ENCODE data around the gene HNRNPK. TPM values are rescaled to one million over a fixed set of nuclear protein-coding genes. Genes with fewer than 3 reads are reported as not detected.
A peak's percentile ranks its signal among the peaks of the same experiment; 100 is the strongest.

The HNRNPK gene
- total RNA-seq, 4 donors from 2014 or later, result 132 to 406 (median 278) TPM

DNA sequence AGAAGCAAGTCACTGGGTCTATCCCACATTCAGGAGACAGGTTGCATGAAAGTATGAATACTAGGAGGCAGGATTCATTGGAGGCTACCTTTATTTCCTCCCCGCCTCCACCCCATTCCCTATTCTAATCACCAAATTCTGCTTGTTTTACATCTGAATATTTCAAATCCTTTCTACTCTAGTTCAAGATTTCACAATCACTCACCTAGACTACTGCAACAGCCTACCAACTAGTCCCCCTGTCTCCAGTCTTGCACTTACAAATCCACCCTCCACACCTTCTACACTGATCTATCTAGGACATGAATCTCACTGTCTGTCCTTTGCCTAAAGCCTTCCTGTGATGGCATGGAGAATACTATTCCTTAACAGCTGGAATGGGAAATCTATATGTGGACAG is 52.4 kb downstream of the HNRNPK start:
- H3K27me3 ChIP-seq, result no peaks in the 10 kb centered on the region
- 100% methylated on average over 1 of the region's 1 CpG; no CpG with 5 or more reads in 1 of the 2 donors for WGBS, 2 donors (ENCODE audit: low coverage in 1 of 2)
- H3K4me1 ChIP-seq, result no peaks in the 10 kb centered on the region
- H3K27ac ChIP-seq, result no peak overlapping the region
- no peaks in the 10 kb centered on the region for H3K9me3 ChIP-seq
- no peaks in the 10 kb centered on the region for H3K36me3 ChIP-seq
- intact Hi-C loops (cut with DNase I; ENCODE audit: low total_unique reads), result no loop called here
- TF ChIP-seq POLR2AphosphoS5 (IDR thresholded peaks at IDR 0.05), result no peak
- TF ChIP-seq, protein P1, sequence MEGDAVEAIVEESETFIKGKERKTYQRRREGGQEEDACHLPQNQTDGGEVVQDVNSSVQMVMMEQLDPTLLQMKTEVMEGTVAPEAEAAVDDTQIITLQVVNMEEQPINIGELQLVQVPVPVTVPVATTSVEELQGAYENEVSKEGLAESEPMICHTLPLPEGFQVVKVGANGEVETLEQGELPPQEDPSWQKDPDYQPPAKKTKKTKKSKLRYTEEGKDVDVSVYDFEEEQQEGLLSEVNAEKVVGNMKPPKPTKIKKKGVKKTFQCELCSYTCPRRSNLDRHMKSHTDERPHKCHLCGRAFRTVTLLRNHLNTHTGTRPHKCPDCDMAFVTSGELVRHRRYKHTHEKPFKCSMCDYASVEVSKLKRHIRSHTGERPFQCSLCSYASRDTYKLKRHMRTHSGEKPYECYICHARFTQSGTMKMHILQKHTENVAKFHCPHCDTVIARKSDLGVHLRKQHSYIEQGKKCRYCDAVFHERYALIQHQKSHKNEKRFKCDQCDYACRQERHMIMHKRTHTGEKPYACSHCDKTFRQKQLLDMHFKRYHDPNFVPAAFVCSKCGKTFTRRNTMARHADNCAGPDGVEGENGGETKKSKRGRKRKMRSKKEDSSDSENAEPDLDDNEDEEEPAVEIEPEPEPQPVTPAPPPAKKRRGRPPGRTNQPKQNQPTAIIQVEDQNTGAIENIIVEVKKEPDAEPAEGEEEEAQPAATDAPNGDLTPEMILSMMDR (IDR thresholded peaks at IDR 0.05), result no peak
- no peak for TF ChIP-seq POLR2A (IDR thresholded peaks at IDR 0.05)
- no peak for TF ChIP-seq EP300 (IDR thresholded peaks at IDR 0.05; ENCODE audit: low read depth)
- DNase-seq, result no peak
- H3K4me3 ChIP-seq, result no peak overlapping the region
- in situ Hi-C loops (cut with MboI; ENCODE audit: low pct_ligation_motif_present in 1 of 4, low pct_unique_long_range_greater_than_20kb in 1 of 4, low sequenced_read_pairs in 3 of 4), result loop anchor here in 2 of 4 donors (25.0 kb wide), 1 partner anchor 235 kb away; no protein-coding TSS in a partner anchor

DNA sequence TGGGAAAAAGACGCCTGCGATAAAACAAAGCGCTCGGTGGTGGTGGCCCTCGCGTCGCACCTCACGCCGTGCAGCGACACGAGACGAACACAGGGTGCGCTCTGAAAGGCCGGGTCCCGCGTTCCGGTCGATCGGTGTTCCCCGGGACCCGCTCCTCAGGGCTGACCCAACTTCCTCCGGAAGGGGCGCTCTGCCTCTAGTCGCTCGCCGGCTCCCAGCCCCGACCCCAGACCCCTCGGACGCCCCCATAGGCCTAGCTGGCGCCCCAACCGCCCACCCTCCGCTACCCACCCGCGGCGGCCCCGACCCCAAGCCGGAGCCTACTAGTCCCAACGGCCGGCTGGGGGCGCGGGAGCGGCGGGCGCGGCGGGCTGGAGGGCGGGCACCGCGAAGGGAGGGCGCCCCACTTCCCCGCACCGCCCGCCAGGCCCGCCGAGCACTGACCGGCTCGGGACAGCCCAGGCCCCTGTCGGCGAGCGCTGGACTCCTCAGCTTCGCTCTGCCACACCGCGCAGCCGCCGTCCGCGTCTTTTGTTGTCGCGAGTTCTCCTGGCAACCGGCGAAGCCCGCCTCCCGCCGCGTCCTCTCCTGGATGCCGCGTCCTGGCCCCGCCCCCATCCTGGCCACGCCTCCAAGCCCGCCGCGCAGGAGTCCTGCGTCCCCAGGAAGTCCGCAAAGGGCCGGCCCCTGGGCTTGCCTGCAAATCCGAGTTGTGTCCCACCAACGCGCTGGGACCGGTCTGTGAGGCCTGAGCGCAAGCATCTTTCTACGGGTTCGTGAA is 58.9 kb downstream of the HNRNPK start, which contains the start of gene KIF27:
Gene KIF27, minus strand, starts transcription at position 506 of the 781 bp plus-strand sequence. CDS start 5,841 bp downstream, outside the sequence.
- in situ Hi-C loops (cut with MboI; ENCODE audit: low pct_ligation_motif_present in 1 of 4, low pct_unique_long_range_greater_than_20kb in 1 of 4, low sequenced_read_pairs in 3 of 4), result loop anchor here in 2 of 4 donors (25.0 kb wide), 1 partner anchor 309 kb away; the partner anchor contains the start of gene IDNK (in 2 of the 2)
- peak; percentile 77 for TF ChIP-seq POLR2A (IDR thresholded peaks at IDR 0.05)
- peak; percentile 71 to 89 (median 87) for TF ChIP-seq POLR2AphosphoS5 (IDR thresholded peaks at IDR 0.05)
- TF ChIP-seq, protein P1 (IDR thresholded peaks at IDR 0.05), result peak in 4 of 5 experiments; percentile 7 to 58 (median 36)
- no peak for TF ChIP-seq EP300 (IDR thresholded peaks at IDR 0.05; ENCODE audit: low read depth)
- Histone ChIP-seq H3K36me3 (no peaks in the 10 kb centered on the region), H3K4me1 (peaks cover 0 to 13% (median 6%) of the 10 kb centered on the region in 4 donors), H3K9me3 (no peaks in the 10 kb centered on the region), H3K27me3 (no peaks in the 10 kb centered on the region), H3K4me3 (peak within 1 kb of the TSS; percentile 61 to 96 (median 88)), H3K27ac (peak within 1 kb of the TSS; percentile 93 to 99 (median 98))
- intact Hi-C loops (cut with DNase I; ENCODE audit: low total_unique reads), result no loop called here
- DNase-seq, result peak; percentile 99
- 0% methylated on average over 2 to 59 of the region's 92 CpGs for WGBS, 2 donors (ENCODE audit: low coverage in 1 of 2)

DNA sequence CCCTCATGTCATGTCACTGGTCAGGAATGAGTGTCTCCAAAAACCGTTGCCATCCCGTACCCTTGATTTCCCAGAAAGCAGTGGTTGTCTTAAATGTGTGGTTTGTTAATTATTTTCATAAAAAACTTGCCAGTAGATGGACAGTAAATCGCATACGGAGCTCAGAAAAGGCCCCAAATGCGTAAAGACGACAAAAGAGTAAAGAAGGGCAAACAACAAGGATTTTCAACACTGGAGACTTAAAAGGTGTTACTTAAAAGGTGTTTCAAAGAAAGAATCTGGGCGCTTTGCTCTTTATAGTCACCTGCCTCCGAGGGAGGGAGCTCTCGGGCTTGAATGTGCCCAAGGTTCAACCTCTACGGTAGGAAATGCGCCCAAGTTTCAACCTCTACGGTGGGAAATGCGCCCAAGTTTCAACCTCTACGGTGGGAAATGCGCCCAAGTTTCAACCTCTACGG is 59.5 kb downstream of the HNRNPK start:
- Histone ChIP-seq H3K4me3 (peak overlapping the region; percentile 61 to 96 (median 88)), H3K27ac (peak overlapping the region; percentile 93 to 99 (median 98)), H3K27me3 (no peaks in the 10 kb centered on the region), H3K36me3 (no peaks in the 10 kb centered on the region), H3K9me3 (no peaks in the 10 kb centered on the region), H3K4me1 (peaks cover 0 to 13% (median 6%) of the 10 kb centered on the region in 4 donors)
- in situ Hi-C loops (cut with MboI; ENCODE audit: low pct_ligation_motif_present in 1 of 4, low pct_unique_long_range_greater_than_20kb in 1 of 4, low sequenced_read_pairs in 3 of 4) (loop anchor here in 2 of 4 donors (25.0 kb wide), 1 partner anchor 308 kb away; the partner anchor contains the start of gene IDNK (in 2 of the 2)), intact Hi-C loops (cut with DNase I; ENCODE audit: low total_unique reads) (no loop called here)
- peak; percentile 69 for DNase-seq
- WGBS, 2 donors (ENCODE audit: low coverage in 1 of 2), result 3 to 4% methylated on average over 4 to 16 of the region's 16 CpGs
- TF ChIP-seq EP300 (IDR thresholded peaks at IDR 0.05; ENCODE audit: low read depth) (no peak), POLR2A (IDR thresholded peaks at IDR 0.05) (no peak), POLR2AphosphoS5 (IDR thresholded peaks at IDR 0.05) (peak in 1 of 3 donors; percentile 22)
- TF ChIP-seq, protein P1 (IDR thresholded peaks at IDR 0.05), result peak in 2 of 5 experiments; percentile 23 to 32

DNA sequence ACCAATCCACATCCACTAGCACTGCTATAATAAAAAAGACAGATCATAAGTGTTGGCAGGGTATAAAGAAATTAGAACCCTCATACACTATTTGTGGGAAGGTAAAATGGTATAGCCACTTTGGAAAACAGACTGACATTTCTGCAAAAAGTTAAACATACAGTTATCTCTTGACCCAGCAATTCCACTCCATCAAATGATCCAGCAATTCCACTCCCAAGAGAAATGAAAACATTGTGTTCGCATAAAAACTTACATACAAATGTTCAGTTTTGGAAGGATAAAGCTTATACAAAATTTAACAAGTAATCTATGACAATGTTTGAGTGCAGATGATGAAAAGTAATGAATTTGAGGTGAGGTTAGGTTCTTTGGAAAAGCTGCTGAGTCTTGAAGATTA is 60.9 kb downstream of the HNRNPK start:
- H3K27me3 ChIP-seq, result no peaks in the 10 kb centered on the region
- 90 to 100% methylated on average over 1 of the region's 1 CpG for WGBS, 2 donors (ENCODE audit: low coverage in 1 of 2)
- H3K36me3 ChIP-seq, result no peaks in the 10 kb centered on the region
- no peak overlapping the region for H3K4me3 ChIP-seq
- no peaks in the 10 kb centered on the region for H3K9me3 ChIP-seq
- no peak for TF ChIP-seq POLR2AphosphoS5 (IDR thresholded peaks at IDR 0.05)
- TF ChIP-seq, protein P1 (IDR thresholded peaks at IDR 0.05), result no peak
- no peak for TF ChIP-seq EP300 (IDR thresholded peaks at IDR 0.05; ENCODE audit: low read depth)
- no peak for TF ChIP-seq POLR2A (IDR thresholded peaks at IDR 0.05)
- intact Hi-C loops (cut with DNase I; ENCODE audit: low total_unique reads), result loop anchor here (10.0 kb wide), 1 partner anchor 946 kb away; no protein-coding TSS in a partner anchor
- no peak for DNase-seq
- no peak overlapping the region for H3K27ac ChIP-seq
- peaks cover 0 to 13% (median 6%) of the 10 kb centered on the region in 4 donors for H3K4me1 ChIP-seq
- in situ Hi-C loops (cut with MboI; ENCODE audit: low pct_ligation_motif_present in 1 of 4, low pct_unique_long_range_greater_than_20kb in 1 of 4, low sequenced_read_pairs in 3 of 4), result loop anchor here in 3 of 4 donors (10.0 to 25.0 kb wide), 2 partner anchors 294 to 307 kb away; partner anchors contain the start of gene IDNK (in 3 of the 3)
